MM.1S (cell line): ENCODE results near the gene SPTLC3.

ENCODE experiments used
- EZH2phosphoT487 ChIP-seq: fragments of 300-600 bp; sonication (generic); IDR thresholded peaks from 2 replicates; pipeline ENCODE4 v1.6.1; 2018; ENCODE audit warnings: antibody characterized with exemption, low read length
- TF ChIP-seq, protein P1 (sequence below): fragments of 300-600 bp; sonication (generic); IDR thresholded peaks from 2 replicates; pipeline ENCODE4 v1.5.1; 2016; ENCODE audit warnings: antibody characterized with exemption, low read length, mixed read lengths

GRCh38 chr20:13149371-13150105, 140.8 kb downstream of the SPTLC3 start:
- TF ChIP-seq, protein P1, sequence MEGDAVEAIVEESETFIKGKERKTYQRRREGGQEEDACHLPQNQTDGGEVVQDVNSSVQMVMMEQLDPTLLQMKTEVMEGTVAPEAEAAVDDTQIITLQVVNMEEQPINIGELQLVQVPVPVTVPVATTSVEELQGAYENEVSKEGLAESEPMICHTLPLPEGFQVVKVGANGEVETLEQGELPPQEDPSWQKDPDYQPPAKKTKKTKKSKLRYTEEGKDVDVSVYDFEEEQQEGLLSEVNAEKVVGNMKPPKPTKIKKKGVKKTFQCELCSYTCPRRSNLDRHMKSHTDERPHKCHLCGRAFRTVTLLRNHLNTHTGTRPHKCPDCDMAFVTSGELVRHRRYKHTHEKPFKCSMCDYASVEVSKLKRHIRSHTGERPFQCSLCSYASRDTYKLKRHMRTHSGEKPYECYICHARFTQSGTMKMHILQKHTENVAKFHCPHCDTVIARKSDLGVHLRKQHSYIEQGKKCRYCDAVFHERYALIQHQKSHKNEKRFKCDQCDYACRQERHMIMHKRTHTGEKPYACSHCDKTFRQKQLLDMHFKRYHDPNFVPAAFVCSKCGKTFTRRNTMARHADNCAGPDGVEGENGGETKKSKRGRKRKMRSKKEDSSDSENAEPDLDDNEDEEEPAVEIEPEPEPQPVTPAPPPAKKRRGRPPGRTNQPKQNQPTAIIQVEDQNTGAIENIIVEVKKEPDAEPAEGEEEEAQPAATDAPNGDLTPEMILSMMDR: no peak
- TF ChIP-seq EZH2phosphoT487: no peak
